Measurements from ENCODE around the gene WNK2.
A peak's percentile ranks its signal among the peaks of the same experiment; 100 is the strongest.
"Not testable (repeated sequence)": the region's sequence is repeated elsewhere in the genome, so short reads cannot be mapped to it uniquely, and the experiment has no call there.

Gene WNK2

GRCh38 chr9:93183663-93184431, at the start of gene WNK2:
WNK2 (plus strand) TSS chr9:93184139; CDS start chr9:93184930, 791 bp downstream.
- peak in 1 of 2 experiments; percentile 54 for DNase-seq

- DNase-seq, result no peak
Observed at GRCh38 chr9:93134740-93135444, 49.0 kb upstream of the WNK2 start.

DNA sequence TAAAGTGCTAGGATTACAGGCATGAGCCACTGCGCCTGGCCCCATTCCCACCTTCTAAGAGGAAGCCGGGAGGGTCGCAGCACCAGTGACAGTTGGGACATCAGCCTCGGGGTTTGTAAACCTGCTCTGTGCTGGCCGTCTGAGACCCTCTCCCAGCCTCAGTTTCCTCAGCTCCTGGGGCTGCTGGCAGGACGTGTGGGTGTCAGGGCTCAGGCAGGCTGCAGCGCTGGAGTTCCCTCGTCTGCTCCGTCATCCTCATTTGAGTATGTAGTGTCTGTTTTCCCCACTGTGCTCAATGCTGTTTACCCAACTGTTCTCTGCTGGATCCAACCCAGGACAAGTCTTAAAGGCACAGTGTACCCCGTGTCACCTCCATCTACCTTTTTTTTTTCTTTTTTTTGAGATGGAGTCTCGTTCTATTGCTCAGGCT, 47.9 kb upstream of the WNK2 start:
- peak; percentile 5 to 61 for DNase-seq

GRCh38 chr9:93137362-93137761, 46.6 kb upstream of the WNK2 start:
- no peak for DNase-seq

GRCh38 chr9:93138171-93138764, 45.7 kb upstream of the WNK2 start:
- no peak for DNase-seq

- no peak for DNase-seq
Observed at GRCh38 chr9:93139365-93140182, 44.4 kb upstream of the WNK2 start.

GRCh38 chr9:93141771-93142483, 42.0 kb upstream of the WNK2 start:
- no peak for DNase-seq

- peak in 1 of 2 experiments; percentile 11 for DNase-seq
Observed at GRCh38 chr9:93143830-93144530, 40.0 kb upstream of the WNK2 start.

DNA sequence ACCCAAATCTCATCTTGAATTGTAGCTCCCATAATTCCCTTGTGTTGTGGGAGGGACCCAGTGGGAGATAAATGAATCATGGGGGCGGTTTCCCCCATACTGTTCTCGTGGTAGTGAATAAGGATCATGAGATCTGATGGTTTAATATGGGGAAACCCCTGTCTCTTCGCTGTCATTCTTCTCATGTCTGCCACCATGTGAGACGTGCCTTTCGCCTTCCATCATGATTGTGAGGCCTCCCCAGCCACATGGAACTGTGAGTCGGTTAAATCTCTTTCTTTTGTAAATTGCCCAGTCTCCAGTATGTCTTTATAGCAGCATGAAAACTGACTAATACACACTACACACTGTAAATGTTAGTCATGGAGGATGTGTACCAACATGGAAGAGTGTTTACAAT, 37.2 kb upstream of the WNK2 start:
- DNase-seq, result not testable (repeated sequence)

DNA sequence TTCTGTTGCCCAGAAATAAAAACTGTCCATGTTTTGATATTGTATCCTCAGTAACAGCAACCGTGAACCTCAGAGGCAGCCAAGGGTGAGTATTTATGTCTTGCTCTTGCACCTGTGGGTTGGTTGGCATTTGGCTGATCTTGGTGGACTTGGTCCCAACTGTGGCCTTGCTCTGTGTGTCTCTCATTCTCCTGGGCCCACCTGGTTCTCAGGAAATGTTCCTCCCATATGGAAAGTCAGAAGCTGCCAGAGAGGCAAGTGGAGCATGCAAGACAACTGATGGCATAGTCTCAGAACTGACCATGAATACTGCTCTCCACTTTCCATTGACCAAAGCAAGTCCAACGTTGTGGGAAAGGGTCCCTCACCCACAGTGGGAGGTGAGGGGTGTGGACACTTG, 36.3 kb upstream of the WNK2 start:
- DNase-seq, result no peak

GRCh38 chr9:93148721-93149120, 35.2 kb upstream of the WNK2 start:
- DNase-seq, result no peak

GRCh38 chr9:93149361-93149760, 34.6 kb upstream of the WNK2 start:
- no peak for DNase-seq

GRCh38 chr9:93151097-93151784, 32.7 kb upstream of the WNK2 start:
- DNase-seq, result no peak

- peak; percentile 26 to 59 for DNase-seq
Observed at GRCh38 chr9:93154293-93154903, 29.5 kb upstream of the WNK2 start.

GRCh38 chr9:93155716-93156474, 28.0 kb upstream of the WNK2 start:
- no peak for DNase-seq

DNA sequence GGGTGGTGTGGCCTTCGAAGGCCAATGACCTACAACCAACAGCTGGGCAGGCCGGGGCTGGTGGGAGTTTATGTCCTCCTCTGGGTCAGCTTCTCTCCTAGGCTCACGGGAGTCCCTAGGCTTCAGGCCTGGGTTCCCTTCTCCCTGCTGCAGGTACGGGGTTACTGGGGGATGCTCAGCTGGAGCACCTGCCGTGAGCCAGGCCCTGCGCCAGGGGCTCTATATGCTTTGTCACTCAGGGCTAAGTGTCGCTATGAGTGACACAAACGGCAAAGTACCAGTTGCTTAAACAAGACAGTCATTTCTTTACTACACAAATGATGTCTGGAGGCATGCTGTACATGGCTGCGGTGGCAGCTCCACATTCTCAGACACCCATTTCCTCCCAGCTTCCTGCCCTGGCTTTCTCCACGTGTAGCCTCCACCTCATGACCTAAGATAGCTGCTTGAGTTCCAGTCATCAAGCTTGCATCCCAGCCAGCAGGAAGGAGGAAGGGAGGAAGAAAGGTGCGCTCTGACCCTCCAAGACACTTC, 27.4 kb upstream of the WNK2 start:
- no peak for DNase-seq

DNA sequence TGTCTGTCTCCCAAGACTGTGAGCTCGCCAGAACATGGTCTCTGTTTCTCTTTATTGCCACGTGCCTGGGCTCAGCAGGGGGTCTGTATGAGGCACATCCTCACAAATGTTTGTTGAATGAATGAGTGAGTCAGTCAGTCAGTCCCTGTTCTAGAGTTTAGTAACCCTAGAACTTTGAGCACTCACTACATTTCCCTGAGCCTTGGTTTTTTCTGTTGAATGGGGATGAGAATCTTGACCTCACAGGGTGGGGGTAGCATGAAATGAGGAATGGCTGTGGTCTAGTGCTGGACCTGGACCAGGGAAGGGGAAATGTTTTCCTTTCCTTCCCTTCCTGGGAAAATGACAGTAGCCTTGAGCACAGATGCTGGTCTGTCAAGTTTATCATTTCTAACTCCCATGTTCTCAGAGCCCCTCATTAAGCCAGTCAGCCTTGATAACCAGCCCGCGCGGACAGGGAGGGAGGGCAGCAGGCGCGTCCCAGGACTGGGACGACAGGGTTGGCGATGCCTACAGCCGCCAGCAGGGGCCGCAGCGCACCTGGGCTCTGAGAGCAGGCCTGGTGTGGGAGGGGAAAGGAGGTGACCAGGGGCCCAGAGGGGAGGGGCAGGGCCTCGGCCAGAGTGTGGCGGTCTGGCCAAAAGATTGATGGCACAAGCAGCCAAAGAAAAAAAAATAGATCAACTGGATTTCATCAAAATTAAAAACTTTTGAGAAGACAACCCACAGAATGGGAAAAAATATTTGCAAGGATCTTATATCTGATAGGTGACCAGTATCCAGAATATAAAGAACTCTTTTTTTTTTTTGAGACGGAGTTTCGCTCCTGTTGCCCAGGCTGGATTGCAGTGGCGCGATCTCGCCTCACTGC, 24.1 kb upstream of the WNK2 start:
- DNase-seq, result peak in 1 of 2 experiments; percentile 79

DNA sequence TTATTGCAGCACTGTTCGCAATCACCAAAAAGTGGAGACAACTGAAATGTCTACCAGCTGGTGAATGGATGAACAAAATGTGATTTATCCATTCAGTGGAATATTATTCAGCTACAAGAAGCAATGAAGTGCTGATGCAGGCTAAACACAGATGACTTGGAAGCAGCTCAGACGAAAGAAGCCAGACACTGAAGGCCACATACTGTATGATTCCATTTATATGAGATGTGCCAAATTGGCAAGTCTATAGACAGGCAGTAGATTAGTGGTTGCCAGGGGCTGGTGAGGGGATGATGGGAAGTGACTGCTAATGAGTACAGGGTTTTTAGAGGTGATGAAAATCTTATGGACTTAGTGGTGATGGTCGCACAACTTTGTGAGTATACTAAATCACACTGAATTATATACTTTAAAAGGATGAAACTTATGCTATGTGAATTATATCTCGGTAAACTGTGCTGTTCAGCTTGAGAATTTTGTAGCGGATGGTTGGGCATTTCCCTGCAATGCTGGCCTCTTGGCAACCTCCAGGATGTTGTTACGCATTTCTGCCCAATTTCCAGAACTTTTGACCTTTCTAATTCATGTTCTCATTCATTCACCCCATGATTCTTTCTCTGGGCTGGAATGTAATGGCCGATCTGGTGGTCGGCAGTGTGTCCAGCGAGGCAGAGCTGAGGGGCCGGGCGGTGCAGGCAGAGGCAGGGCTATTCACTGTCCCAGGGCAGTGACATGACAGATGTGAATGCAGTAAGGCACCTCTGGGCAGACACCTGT, 22.0 kb upstream of the WNK2 start:
- no peak for DNase-seq
